Endothelial cell of umbilical vein (primary cell): ENCODE results near the gene GABARAP. TPM values are rescaled to one million over a fixed set of nuclear protein-coding genes. Genes with fewer than 3 reads are reported as not detected.
A peak's percentile ranks its signal among the peaks of the same experiment; 100 is the strongest.

Source experiments
- Bru-seq: library from RNA; stranded (reverse); fragments of 400-500 nt; gene quantifications from one replicate; lab custom pipeline; 2021; lab: Mats Ljungman, UMichigan
- BruChase-seq, 2 experiments: library from RNA; stranded (reverse); fragments of 400-500 nt; gene quantifications; one replicate each; lab custom pipeline; 2021; lab: Mats Ljungman, UMichigan
- BruUV-seq: library from RNA; stranded (reverse); fragments of 400-500 nt; replicated peaks from 2 replicates; lab custom pipeline; 2021; lab: Mats Ljungman, UMichigan
- CTCF ChIA-PET: fragments of 300-600, 350-600 bp; sonication (Branson Sonifier 250); formaldehyde crosslinking; loops from one replicate; lab custom pipeline; 2021; ENCODE audit warnings: antibody characterized with exemption, inconsistent platforms; lab: Charles Lee
- POLR2A ChIA-PET: fragments of 300-600, 350-600 bp; sonication (Branson Sonifier 250); formaldehyde crosslinking; loops from one replicate; lab custom pipeline; 2021; ENCODE audit warnings: antibody characterized with exemption, inconsistent platforms; lab: Charles Lee
- DNase-seq: peaks from one replicate; pipeline ENCODE4 v3.0.0-alpha.2; 2011; ENCODE audit warnings: low read depth, low spot score
- FAIRE-seq: peaks from 2 replicates; lab custom pipeline; 2011; peaks lifted over from hg19 to GRCh38; lab: Jason Lieb, UNC
- H2AFZ ChIP-seq: 2 replicates; pipeline ENCODE4 v1.6.0; 2012; ENCODE audit warnings: low read depth, low read length, control low read depth, inconsistent platforms
- H3K27ac ChIP-seq: 2 replicates; pipeline ENCODE4 v1.5.1; 2011; ENCODE audit warnings: low read depth, mild to moderate bottlenecking, control low read depth, low read length, moderate library complexity; ENCODE audit not compliant: insufficient read depth
- H3K27me3 ChIP-seq, 2 experiments: 2 replicates each; pipeline versions ENCODE4 v1.6.0 to v1.6.1; 2011; ENCODE audit warnings: low read length in 2 of 2, mixed read lengths in 1 of 2; ENCODE audit not compliant: control insufficient read depth in 2 of 2, insufficient read depth in 2 of 2
- H3K36me3 ChIP-seq, 2 experiments: 2 replicates in 1 of 2; 3 replicates in 1 of 2; pipeline ENCODE4 v1.5.1; 2011; ENCODE audit warnings: low read length in 2 of 2, mild to moderate bottlenecking in 1 of 2, moderate library complexity in 1 of 2; ENCODE audit not compliant: control insufficient read depth in 2 of 2, insufficient read depth in 2 of 2; ENCODE audit errors: extremely low read depth in 1 of 2
- H3K4me1 ChIP-seq: 3 replicates; pipeline ENCODE4 v1.5.1; 2011; ENCODE audit warnings: mild to moderate bottlenecking, low read length; ENCODE audit not compliant: control insufficient read depth, insufficient read depth; ENCODE audit errors: extremely low read depth
- H3K4me2 ChIP-seq: 2 replicates; pipeline ENCODE4 v1.6.1; 2011; ENCODE audit warnings: low read length, control low read depth, mixed read lengths; ENCODE audit not compliant: insufficient read depth
- H3K4me3 ChIP-seq, 3 experiments: fragments of 200-600 bp in 1 of 3; sonication (generic), shearing (Covaris generic) in 1 of 3; replicated peaks in 1 of 3; 2 replicates each; pipeline ENCODE4 v1.5.1; 2011 to 2016; ENCODE audit warnings: control low read depth in 3 of 3, low read length in 3 of 3, mild to moderate bottlenecking in 2 of 3, inconsistent platforms in 1 of 3, low read depth in 1 of 3, moderate library complexity in 1 of 3; ENCODE audit not compliant: insufficient read depth in 1 of 3
- H3K79me2 ChIP-seq: 2 replicates; pipeline ENCODE4 v1.6.0; 2012; ENCODE audit warnings: low read length, inconsistent platforms; ENCODE audit not compliant: control insufficient read depth, insufficient read depth
- H3K9ac ChIP-seq: replicated peaks from 2 replicates; pipeline ENCODE3; 2011; ENCODE audit warnings: low read length, control low read depth; ENCODE audit not compliant: insufficient read depth; ENCODE audit errors: extremely low read depth
- H3K9me1 ChIP-seq: replicated peaks from 3 replicates; pipeline ENCODE4 v1.6.0; 2011; ENCODE audit warnings: mild to moderate bottlenecking, low read length; ENCODE audit not compliant: control insufficient read depth, insufficient read depth; ENCODE audit errors: extremely low read depth
- H3K9me3 ChIP-seq: replicated peaks from 2 replicates; pipeline ENCODE4 v1.5.1; 2012; ENCODE audit warnings: low read length, inconsistent platforms; ENCODE audit not compliant: control insufficient read depth, insufficient read depth
- H4K20me1 ChIP-seq: replicated peaks from 2 replicates; pipeline ENCODE3; 2011; ENCODE audit warnings: mild to moderate bottlenecking, low read length; ENCODE audit not compliant: control insufficient read depth, insufficient read depth; ENCODE audit errors: extremely low read depth
- CTCF ChIP-seq, 2 donors: IDR thresholded peaks; 1 replicate in 1 of 2; 2 replicates in 1 of 2; pipeline ENCODE4 v1.5.1; 2011; ENCODE audit warnings: low read length in 2 of 2, mild to moderate bottlenecking in 2 of 2, moderate library complexity in 2 of 2, control low read depth in 1 of 2, inconsistent platforms in 1 of 2, low read depth in 1 of 2; ENCODE audit not compliant: insufficient read depth in 1 of 2; ENCODE audit errors: extremely low read depth in 1 of 2
- EZH2 ChIP-seq: IDR thresholded peaks from 2 replicates; pipeline ENCODE4 v1.6.1; 2012; ENCODE audit warnings: borderline replicate concordance, low read depth, mild to moderate bottlenecking, moderate library complexity, low read length, inconsistent platforms; ENCODE audit not compliant: severe bottlenecking
- FOS ChIP-seq: IDR thresholded peaks from 2 replicates; pipeline ENCODE4 v1.6.1; 2011; ENCODE audit warnings: mild to moderate bottlenecking, low read length, moderate library complexity, borderline replicate concordance; ENCODE audit not compliant: insufficient read depth
- GATA2 ChIP-seq: IDR thresholded peaks from 2 replicates; pipeline ENCODE4 v1.7.0; 2011; ENCODE audit warnings: low read depth, mild to moderate bottlenecking, moderate library complexity, mixed read lengths, low read length; ENCODE audit not compliant: insufficient read length, insufficient read depth
- JUN ChIP-seq: IDR thresholded peaks from 2 replicates; pipeline ENCODE4 v1.6.1; 2011; ENCODE audit warnings: borderline replicate concordance, low read depth; ENCODE audit not compliant: insufficient read length, insufficient read depth
- MAX ChIP-seq: IDR thresholded peaks from 2 replicates; pipeline ENCODE4 v1.6.1; 2011; ENCODE audit not compliant: insufficient read depth, insufficient read length
- MYC ChIP-seq: IDR thresholded peaks from one replicate; pipeline ENCODE4 v1.6.1; 2011; ENCODE audit warnings: mild to moderate bottlenecking, low read depth, low read length
- POLR2A ChIP-seq: IDR thresholded peaks from 2 replicates; pipeline ENCODE4 v1.6.1; 2012; ENCODE audit warnings: low read depth, mild to moderate bottlenecking, control low read depth, low read length
- POLR2AphosphoS5 ChIP-seq: IDR thresholded peaks from 2 replicates; pipeline ENCODE4 v1.6.1; 2012; ENCODE audit warnings: low read depth, mild to moderate bottlenecking, control low read depth, low read length, moderate library complexity; ENCODE audit not compliant: insufficient read depth
- dilution Hi-C: fragments of 300-500 bp; cut with MboI; formaldehyde crosslinking; loops from one replicate; pipeline ENCODE4 v1.15.0; 2019; ENCODE audit warnings: low sequenced_read_pairs; ENCODE audit not compliant: extremely low pct_ligation_motif_present
- intact Hi-C: fragments of 100-400 bp; cut with micrococcal nuclease; formaldehyde crosslinking; loops from one replicate; pipeline ENCODE4 v1.10.0; 2022
- long read RNA-seq: library from polyadenylated mRNA; stranded (forward); transcript quantifications from one replicate; pipeline ENCODE4 v2.0.0, GENCODE V29; 2021
- polyA minus RNA-seq, 3 experiments: library from RNA; depleted of rRNA, polyadenylated mRNA; stranded (reverse); fragments of >200 nt; gene quantifications; 1 replicate in 1 of 3; 2 replicates in 2 of 3; pipeline ENCODE4 v1.2.3, GENCODE V29; 2011
- polyA plus RNA-seq, 4 experiments: library from polyadenylated mRNA; depleted of rRNA in 3 of 4; stranded (reverse) in 3 of 4; unstranded in 1 of 4; fragments of >200 nt; gene quantifications; 2 replicates each; pipeline versions ENCODE4 v1.2.1 to v1.2.3, GENCODE V29; 2011 to 2012; ENCODE audit warnings: missing spikeins in 1 of 4
- total RNA-seq: library from RNA; stranded (reverse); gene quantifications from 2 replicates; pipeline ENCODE4 v1.2.3, GENCODE V29; 2021

GABARAP gene
- total RNA-seq (401 and 403 TPM in 2 replicates), polyA plus RNA-seq (882 and 1,043 TPM in 2 replicates), polyA minus RNA-seq (463 and 560 TPM in 2 replicates), Bru-seq, nascent RNA (percentile 74 among the genes with signal in this experiment), BruChase-seq, experiment 1, labeled RNA remaining after a 6-hour chase (percentile 96 among the genes with signal in this experiment), BruChase-seq, experiment 2, labeled RNA remaining after a 2-hour chase (percentile 83 among the genes with signal in this experiment)
- polyA plus RNA-seq (2011; cell fraction: cytosol; rRNA removed), result 988 and 1,063 TPM in 2 replicates
- polyA plus RNA-seq (2011; cell fraction: nucleus; rRNA removed), result 256 and 296 TPM in 2 replicates
- polyA plus RNA-seq (2012), result 713 and 850 TPM in 2 replicates
- polyA minus RNA-seq (2011; cell fraction: cytosol; rRNA and poly(A)+ RNA removed), result 104 TPM
- 70.2 and 73.2 TPM in 2 replicates for polyA minus RNA-seq (2011; cell fraction: nucleus; rRNA and poly(A)+ RNA removed)
- long read RNA-seq, transcript GABARAP-206 (4 exons, 762 nt), result minor isoform, 8 of 739 reads
- long read RNA-seq, transcript GABARAP-204 (3 exons, 837 nt), result minor isoform, 63 of 739 reads
- long read RNA-seq, transcript GABARAP-201 (4 exons, 1,634 nt), result major isoform, 648 of 739 reads
- long read RNA-seq, partial matches to known transcripts, result 0 of 739 reads
- long read RNA-seq, other reads (novel, unspliced or antisense), result 15 of 739 reads

GRCh38 chr17:7241783-7242716 lies at the start of gene GABARAP:
Gene GABARAP, minus strand, starts transcription at chr17:7242449. Its CDS starts 119 bp downstream, at chr17:7242330.
- ChIA-PET POLR2A (interaction anchor here (0.8 kb wide), 1 partner anchor 87 kb away, joined by 5 read pairs; the partner anchor contains the start of gene NEURL4), CTCF (interaction anchor here (1.0 to 3.4 kb wide), 4 partner anchors 10 to 196 kb away, joined by 3 to 24 read pairs (median 12); partner anchors contain the start of genes ACADVL, CTDNEP1, DLG4 and ELP5)
- Histone ChIP-seq H2AFZ (peak within 1 kb of the TSS; percentile 96), H3K79me2 (peaks cover 45% of the 10 kb centered on the region), H3K9me3 (no peaks in the 10 kb centered on the region), H3K4me3 (peak within 1 kb of the TSS; percentile 30 to 91 (median 83)), H4K20me1 (no peaks in the 10 kb centered on the region), H3K36me3 (peaks cover 6 to 21% of the 10 kb centered on the region in 2 experiments), H3K27me3 (no peaks in the 10 kb centered on the region), H3K27ac (peak within 1 kb of the TSS; percentile 95), H3K4me2 (peak within 1 kb of the TSS; percentile 97), H3K4me1 (peaks cover 28% of the 10 kb centered on the region), H3K9ac (peak within 1 kb of the TSS; percentile 92), H3K9me1 (no peaks in the 10 kb centered on the region)
- DNase-seq, result peak; percentile 94
- TSS peak; percentile 90 for BruUV-seq
- dilution Hi-C loops (no loop called here), intact Hi-C loops (loop anchor here (2.0 kb wide), 1 partner anchor 39 kb away; the partner anchor contains the start of gene SLC2A4)
- no peak for FAIRE-seq
- no peak for TF ChIP-seq EZH2
- no peak for TF ChIP-seq FOS
- no peak for TF ChIP-seq MAX
- no peak for TF ChIP-seq GATA2
- TF ChIP-seq JUN, result no peak
- peak; percentile 54 for TF ChIP-seq POLR2AphosphoS5
- TF ChIP-seq MYC, result no peak
- TF ChIP-seq POLR2A, result peak; percentile 60
- no peak for TF ChIP-seq CTCF (IDR thresholded peaks at IDR 0.05; ENCODE audit: extremely low read depth in 1 of 2, insufficient read depth in 1 of 2, low read depth in 1 of 2, low read length in 2 of 2)
